OCI-LY1 (cell line): ENCODE measurements around the gene ATXN7L1.

Source experiments
- EZH2 ChIP-seq: fragments of 200-600 bp; sonication (generic), shearing (Covaris generic); IDR thresholded peaks from 2 replicates; pipeline ENCODE4 v1.8.0; 2017; ENCODE audit warnings: borderline replicate concordance, mixed run types, mild to moderate bottlenecking, antibody characterized with exemption, low read length, moderate library complexity, mixed read lengths
- TF ChIP-seq, protein P1 (sequence below): fragments of 200-600 bp; sonication (generic), shearing (Covaris generic); IDR thresholded peaks from 2 replicates; pipeline ENCODE4 v1.5.1; 2017; ENCODE audit warnings: mild to moderate bottlenecking, antibody characterized with exemption, low read length, moderate library complexity, mixed read lengths

- TF ChIP-seq, protein P1, sequence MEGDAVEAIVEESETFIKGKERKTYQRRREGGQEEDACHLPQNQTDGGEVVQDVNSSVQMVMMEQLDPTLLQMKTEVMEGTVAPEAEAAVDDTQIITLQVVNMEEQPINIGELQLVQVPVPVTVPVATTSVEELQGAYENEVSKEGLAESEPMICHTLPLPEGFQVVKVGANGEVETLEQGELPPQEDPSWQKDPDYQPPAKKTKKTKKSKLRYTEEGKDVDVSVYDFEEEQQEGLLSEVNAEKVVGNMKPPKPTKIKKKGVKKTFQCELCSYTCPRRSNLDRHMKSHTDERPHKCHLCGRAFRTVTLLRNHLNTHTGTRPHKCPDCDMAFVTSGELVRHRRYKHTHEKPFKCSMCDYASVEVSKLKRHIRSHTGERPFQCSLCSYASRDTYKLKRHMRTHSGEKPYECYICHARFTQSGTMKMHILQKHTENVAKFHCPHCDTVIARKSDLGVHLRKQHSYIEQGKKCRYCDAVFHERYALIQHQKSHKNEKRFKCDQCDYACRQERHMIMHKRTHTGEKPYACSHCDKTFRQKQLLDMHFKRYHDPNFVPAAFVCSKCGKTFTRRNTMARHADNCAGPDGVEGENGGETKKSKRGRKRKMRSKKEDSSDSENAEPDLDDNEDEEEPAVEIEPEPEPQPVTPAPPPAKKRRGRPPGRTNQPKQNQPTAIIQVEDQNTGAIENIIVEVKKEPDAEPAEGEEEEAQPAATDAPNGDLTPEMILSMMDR = no peak
- no peak for TF ChIP-seq EZH2
Observed at GRCh38 chr7:105621176-105621575, 255.2 kb downstream of the ATXN7L1 start.
